NCI-H2029 treated with DMSO at 0.1 percent for 48 hours (cell line): ENCODE data around the gene LTA4H.
"Not testable (repeated sequence)": the region's sequence is repeated elsewhere in the genome, so short reads cannot be mapped to it uniquely, and the experiment has no call there.

Source experiments
- DNase-seq: peaks from one replicate; lab custom pipeline; 2025; lab: John Stamatoyannopoulos, UW

LTA4H gene

DNA sequence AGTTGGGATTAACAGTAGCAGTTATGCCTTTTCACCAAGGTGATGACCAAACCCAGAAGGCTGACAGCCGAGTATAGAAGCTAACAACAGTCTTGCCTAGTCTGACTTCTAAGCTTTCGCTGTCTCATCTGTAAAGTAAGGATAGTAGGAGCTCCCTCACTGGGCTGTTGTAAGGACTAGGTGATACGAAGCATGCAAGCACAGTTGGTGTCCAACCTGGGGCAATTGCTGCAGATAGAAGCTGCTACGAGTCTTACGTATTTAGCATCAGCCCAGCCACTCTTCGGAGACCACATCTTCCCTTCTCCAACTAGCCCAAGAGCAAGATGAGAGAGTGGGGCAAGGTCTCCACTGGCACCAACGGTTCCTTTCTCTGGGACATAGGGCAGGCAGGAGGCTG is 45.3 kb downstream of the LTA4H start:
- no peak for DNase-seq

DNA sequence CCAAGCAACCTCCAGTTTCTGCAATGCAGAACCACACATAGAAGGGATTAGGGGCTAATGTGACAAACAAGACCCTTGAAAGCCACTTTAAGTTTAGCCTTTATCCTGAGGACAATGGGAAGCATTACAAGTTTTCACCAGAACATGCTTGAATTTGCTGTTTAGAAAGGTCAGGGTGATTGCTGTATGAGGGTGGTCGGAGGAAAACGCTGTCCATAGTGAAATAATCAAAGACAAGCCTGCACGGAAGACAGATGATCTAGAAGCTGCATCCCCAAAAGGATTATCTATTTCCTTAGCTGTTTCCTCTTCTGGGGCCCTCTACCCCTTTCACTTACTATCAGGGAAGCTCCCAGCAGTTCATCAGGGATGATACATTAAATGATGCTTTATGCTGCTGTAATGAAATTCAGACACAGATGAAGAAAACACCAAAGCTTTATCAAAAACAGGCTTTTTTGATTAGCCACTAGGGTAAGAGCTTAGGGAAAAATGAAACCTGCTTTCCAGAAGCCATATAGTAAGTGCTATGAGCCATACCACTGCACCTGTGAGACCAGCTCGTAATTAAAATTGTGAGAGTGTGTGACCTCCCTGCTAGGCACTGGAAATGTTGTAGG is 45.8 kb downstream of the LTA4H start:
- DNase-seq = no peak

DNA sequence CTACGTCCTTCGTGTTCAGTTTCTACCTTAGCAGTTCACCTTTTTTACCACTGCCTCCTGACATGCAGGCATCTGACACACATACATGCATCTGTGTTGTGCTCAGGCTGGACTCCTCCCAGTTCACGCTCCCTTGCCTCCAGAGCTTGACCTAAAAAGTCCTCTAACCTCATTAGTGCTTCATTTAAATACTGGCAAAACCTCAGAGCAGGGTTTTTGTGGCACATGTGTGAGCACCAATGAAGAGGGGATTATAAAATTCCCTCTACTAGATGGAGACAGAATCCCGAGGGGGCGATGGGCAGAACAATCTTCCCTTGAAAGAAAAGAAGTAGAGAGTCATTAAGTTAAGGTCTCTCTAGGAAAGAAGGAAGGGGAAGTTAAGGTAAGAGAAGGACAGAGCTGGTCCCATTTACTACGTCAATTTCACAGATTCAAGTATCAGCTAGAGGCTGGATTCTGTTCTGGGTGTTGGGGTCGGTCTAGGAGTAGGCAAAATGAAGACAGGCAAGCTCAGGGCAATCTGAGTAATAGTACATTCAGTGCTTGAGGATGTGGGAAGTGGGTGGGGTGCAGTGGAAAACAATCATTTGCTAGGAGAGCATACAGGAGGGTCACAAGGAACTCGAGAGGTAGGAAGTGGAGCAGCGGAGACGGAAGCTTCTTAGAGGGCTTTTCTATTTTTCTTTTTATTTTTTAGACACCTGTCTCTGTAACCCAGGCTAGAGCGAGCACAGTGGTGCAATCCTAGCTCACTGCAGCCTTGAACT is 46.7 kb downstream of the LTA4H start:
- no peak for DNase-seq

DNA sequence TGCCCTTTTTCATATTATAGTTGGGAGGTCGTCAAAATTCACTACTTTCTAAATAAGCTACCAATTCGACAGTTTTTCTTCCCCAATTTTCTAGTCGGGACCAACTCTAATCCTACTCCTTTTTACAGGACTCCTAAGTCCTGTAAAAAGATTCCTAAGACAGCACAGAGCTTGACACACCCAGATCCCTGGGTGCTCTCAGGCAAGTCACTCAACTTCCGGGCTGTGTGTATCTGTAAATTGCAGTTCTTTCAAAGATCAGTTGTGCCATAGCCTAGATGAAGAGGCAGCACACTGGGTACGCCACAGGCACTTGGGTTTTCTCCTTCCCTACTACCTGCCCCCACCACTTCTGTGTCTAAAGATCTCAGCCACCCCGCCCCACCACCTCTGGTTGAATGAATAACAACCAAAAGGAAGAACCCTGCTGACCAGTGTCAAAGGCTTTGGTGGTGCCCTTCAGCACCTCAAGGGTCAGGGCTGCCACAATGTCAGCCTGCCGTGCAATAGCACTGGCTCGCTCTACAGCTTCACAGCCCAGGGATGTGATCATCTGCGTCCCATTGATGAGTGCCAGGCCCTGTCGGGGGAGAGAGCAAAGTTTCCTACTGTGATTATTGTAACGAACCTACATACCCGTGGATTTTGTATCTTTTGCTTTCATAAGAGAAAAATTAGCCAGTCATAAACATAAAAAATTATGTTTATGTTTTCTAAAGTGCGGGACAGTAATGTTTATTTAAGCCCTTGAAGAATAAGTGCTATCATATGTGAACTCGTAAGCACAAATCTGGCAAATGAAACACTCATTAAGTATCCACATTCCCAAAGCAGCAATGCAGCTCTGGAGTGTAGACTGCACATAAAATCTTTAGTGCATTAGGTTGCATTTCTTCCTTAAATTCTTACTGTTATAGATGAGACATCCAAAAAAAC is 48.5 kb downstream of the LTA4H start:
- no peak for DNase-seq

DNA sequence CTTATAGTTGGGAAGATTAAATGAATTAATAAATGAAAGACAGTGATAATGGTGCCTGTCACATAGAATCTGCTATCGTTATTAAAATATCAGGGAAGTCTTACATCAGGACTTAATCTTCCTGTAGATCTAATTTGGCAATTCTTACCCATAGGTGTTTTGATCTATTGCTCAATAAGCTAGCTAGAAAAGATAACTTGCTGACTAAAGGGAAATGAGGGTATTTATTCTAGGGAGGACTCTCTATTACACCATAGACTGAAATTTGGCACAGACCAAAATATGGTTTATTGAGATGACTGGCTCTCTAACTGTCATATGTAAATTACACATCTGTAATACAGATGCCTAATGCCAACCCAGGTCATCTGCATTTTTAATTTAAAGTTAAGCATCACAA is 50.7 kb downstream of the LTA4H start:
- no peak for DNase-seq

DNA sequence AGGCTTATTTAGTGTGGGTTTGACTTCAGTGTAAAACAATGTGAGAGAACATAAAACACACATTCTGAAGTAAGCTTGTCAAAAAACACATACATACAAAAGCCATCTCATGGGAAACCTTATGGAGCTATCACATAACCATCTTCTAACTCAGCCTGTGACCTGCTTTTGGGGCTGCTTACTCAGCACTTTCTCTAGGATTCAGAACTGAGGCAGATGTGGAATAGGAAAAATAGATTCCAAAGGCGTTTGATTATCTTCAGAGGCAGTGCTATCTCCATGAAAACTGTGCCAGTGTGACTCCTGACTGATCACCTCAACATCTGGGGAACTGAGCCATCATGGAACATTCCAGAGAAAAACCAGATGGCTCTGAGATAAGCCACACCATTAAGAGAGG is 52.8 kb downstream of the LTA4H start:
- DNase-seq = no peak

DNA sequence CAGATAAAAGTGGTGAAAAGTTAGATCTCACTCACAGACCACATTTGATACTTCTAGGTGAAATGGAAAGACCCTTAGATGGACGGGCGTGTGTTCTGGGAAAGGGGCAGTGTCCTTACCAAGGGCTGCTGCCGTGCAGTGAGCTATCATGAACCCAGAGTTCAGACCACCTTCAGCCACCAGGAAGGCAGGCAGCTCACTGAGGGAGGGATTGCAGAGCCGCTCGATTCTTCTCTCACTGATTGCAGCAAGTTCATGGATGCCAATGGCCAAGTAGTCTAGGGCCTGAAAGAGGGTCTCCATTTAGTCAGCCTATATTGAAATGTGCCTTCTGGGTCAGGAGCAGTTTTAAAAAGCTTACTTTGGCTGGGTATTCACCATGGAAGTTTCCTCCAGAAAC is 55.0 kb downstream of the LTA4H start:
- DNase-seq = no peak

DNA sequence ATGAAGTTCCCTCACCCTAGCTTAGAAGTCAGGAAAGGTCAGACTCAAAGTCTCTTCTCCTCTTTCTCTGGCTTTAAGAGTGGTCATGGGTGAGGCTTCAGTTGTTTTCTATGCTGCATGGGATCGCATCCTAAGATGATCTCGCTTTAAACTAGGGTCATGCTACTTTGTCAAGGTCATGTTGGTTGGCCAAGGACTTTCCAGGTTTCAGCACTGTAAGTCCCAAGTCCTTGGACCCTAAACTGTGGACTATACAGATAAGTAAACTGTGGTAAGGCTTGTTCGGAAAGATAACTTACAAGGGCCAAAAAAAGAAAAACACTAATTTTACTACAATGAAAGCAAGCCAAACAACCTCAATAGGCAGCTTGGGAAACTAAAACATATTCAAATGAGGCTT is 56.6 kb downstream of the LTA4H start:
- DNase-seq = no peak

DNA sequence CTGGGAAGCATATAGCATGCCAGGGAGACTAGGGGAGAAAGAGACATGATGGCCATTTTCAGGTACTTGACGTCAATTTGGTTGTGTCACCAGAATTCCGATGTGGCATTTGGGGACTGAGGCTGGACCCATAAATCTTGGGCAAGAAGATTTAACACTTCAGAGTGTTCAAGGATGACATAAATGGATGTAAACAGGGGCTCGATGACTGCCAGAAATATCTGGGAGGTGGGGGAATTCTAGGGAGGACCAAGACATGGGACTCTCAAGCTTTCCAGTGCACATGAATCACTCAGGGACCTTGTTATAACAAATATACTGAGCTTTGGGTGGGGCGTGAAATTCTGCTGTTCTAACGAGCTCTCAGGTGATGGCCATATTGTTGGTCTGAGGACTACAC is 57.0 kb downstream of the LTA4H start:
- DNase-seq = no peak

DNA sequence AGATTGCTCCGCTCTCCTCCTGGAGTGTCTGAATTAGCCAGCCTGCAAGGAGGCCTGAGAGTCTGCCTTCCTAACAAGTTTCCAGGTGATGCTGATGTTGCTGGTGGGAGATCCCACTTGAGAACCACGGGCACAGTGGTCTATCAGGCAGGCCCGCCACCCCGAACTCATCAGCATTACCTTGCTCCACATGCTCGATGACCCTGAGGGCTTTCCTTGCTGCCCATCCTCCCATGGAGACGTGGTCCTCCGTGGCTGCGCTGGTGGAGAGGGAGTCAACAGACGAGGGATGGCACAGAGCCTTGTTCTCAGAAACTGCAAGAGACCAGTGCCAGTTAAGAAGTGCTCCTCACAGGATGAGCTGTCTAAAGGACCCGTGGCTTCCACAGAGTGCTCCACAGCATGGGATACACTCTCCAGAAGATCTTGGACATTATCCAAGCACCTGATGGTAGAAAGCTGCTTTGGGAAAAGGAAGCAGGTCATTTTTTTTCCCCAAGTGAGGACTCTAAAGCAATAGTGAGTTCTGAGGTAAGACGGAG is 57.6 kb downstream of the LTA4H start:
- no peak for DNase-seq

DNA sequence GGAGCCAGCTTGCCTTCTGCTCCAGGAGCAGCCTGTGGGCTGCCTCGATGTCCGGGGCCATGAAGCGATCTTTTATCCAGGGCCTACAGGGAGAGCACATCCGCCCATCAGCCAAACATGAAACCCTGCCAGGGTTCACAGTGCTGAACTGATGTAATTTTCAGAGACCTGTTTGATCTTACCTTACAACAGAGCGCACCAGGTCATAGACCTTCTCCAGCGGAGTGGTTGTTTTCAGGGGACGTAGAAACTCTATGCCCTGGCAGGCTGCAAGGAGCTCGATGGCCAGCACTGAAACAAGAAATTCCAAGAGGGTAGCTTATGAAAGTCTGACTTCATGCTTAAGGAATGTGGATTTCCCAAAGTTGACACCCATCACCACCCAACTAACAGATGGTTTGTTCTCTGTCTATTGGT is 59.0 kb downstream of the LTA4H start:
- no peak for DNase-seq

DNA sequence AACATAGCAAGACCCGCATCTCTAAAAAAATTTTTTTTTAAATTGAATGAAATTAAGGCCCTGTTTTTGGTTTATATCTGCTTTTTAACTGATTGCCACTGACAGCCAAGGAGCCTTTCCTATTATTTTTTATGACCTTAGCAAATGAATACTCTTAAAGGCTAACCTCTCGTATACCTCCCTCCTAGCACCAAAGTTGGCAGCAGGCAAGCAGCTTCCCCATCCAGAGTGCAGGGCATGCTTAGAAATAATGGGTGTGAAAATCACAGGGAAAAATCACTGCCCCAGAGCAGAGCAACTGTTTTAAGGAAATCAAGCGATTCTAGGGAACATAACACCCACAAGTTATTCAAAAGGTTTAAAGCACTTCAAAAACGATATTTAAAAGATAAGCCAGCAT is 59.9 kb downstream of the LTA4H start:
- DNase-seq = no peak

DNA sequence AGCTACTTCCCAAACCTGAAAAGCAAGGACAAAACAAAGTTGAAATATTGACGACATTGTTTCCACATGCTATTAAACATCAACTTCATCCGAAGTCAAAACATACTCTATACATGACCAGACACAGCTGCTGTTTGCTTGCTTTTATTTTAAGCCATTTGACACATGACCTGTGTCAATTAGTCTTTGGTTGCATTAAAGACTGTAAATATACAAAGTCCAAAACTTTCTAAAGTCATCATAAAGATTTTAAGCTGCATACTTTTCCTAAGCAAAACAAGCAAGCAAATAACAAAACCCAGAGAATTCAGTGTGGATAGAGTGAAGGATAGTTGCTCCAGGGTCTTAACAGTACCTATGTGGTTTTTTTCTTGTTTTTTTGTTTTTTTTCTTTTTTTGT is 61.0 kb downstream of the LTA4H start:
- DNase-seq = no peak

DNA sequence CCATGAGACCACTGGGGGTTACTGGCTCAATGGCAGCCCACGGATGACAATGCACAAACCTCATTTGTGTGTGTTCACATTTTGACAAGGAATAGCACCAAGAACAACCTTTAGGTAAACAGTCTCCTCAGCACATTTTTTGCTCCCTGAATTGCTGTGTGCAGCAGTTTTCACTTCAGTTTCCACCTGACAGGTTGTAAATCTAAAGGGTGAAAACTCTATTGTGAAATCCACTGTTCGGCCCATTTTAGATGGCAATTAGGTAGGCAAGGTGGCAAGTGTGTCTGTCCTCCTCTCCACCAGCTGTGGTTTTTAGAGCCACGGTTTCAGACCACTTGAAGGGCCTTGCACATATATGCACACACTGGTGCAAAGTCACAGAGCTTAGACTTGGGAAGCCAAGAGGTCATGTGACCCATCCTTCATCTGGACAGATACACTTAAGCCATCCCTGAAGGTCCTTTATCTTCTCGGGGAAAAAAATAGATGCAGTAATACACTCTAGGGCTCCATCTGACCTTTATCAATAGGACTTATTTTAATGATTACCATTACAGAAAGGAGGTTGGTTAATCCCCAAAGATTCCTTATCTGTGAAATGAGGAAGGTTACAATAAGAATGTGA is 62.4 kb downstream of the LTA4H start:
- no peak for DNase-seq

DNA sequence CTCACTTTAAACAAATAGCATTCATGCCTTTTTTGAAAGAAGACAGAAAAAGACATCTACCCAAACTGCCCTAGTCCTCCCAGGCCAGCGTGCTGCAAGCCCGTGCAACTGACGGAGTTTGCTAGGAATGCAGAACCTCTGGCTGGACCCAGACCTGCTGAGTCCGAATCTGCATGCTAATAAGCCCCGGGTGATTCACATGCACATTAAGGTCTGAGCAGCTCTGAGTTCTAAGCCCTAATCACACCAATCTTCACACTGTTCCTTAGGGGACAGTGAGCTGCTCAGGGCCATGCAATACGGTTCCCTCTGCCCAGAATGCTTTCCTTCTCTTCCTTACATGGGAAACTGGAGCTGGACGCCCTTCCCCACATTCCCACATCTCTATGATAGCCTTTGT is 64.5 kb downstream of the LTA4H start:
- DNase-seq = no peak

DNA sequence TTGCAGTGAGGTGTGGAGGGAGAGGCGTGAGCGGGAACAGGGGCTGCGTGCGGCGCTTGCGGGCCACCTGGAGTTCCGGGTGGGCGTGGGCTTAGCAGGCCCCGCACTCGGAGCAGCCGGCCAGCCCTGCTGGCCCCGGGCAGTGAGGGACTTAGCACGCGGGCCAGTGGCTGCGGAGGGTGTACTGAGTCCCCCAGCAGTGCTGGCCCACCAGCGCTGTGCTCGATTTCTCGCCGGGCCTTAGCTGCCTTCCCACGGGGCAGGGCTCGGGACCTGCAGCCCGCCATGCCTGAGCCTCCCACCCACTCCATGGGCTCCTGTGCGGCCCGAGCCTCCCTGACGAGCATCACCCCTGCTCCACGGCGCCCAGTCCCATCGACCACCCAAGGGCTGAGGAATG is 66.3 kb downstream of the LTA4H start:
- not testable (repeated sequence) for DNase-seq

DNA sequence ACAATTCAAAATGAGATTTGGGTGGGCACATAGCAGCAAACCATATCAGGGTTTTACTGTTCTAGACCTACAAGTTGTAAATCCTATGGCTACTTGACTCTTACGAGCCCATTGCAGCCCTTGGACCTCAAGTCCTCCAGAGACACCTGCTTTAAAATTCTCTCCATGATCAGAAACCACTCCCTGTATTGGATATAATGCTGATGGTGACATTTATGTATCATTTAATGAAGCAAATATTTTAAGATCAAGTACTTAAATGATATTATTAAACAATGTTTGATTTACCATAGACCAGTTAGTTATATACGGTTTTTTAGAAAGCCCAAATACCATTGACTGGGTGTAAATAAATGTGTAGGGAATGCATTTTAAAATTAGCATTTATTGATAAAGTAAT is 68.1 kb downstream of the LTA4H start:
- DNase-seq = no peak

DNA sequence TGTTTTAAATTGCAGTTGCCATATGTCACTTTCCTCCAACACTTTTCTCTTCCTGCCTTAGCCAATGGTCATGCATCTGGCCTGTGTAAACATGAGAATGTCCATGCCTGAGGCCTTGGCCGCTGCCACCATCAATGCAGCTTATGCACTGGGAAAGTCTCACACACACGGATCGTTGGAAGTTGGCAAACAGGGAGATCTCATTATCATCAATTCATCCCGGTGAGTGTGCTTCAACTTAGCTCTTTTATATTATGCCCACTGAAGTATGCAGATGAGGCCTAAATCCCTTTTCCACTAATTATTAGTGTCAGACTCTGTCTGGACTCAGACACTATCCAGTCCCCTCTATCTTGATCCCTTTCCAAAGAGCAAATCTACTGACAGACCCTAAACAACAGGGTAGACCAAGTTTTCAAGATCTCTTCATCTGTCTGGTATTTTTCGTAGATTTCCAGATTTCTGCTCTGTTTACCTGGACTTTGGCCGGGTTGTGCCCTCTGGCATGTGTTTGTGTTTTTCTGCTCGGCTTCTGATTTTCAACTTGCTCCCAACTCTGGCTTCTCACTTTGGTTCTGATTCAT is 69.0 kb downstream of the LTA4H start:
- DNase-seq = no peak

DNA sequence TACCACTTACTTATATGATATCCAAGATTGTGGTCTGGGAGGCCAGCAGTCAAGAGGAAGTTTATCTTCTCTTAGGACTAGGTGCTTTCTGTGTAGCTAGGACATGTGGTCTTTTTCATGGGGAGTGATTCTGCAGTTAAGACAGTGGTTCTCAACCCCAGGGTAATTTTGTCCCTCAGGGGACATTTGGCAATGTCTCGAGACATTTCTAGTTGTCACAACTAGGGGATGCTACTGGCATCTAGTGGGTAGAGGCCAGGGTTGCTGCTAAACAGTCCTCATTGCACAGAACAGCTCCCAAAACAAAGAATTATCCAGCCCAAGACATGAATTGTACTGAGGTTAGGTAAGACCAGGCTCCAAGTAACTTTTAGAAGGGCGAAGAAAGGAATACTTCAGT is 72.3 kb downstream of the LTA4H start:
- DNase-seq = no peak

DNA sequence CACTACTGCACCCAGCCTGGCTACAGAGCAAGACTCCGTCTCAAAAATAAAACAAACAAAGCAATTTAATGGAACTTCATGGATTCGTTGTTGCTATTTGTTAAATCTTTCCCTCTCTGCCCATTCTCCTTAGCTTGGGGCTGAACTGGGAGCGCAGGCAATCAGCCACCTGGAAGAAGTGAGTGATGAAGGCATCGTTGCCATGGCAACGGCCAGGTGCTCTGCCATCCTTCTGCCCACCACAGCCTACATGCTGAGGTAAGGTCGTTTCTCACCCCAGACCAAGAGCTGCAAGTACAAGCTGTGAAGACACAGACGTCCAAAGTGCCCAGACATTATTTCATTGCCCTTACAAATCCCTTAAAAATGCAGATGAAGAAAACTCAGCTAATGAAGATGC is 73.2 kb downstream of the LTA4H start:
- DNase-seq = no peak

DNA sequence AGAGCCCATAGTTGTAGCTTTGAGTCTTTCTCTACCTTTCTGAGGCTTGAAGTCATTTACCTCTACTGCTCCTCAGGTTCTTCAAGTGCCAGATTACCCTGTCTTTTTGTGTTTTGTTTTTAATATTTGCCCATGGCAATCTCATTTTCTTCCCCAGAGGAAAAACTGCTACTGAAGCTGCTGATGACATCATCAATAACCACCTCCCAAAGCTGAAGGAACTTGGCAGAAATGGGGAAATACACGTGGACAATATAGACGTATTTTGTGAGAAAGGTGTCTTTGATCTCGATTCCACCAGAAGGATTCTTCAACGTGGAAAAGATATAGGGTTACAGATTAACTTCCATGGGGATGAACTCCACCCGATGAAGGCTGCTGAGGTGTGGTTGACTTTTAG is 75.1 kb downstream of the LTA4H start:
- no peak for DNase-seq

DNA sequence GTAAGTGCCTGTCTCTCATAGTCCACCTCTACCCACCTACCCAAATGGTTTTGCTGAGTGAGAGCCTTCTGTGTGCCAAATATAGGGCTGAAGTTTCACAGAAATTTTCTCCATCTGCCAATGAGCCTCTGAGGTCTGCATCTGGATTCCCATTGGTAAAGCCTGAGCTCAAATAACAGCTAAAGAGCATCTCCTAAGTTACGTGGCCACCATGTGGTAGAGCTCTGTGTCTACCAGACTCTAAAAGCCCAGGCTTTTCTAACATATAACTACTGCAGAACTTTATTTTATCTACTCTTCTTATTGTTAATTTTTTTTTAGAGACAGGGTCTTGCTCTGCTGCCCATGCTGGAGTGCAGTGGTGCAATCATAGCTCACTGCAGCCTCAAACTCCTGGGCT is 76.3 kb downstream of the LTA4H start:
- no peak for DNase-seq
